Measurements from ENCODE around the gene CEP44.

CEP44 gene

GRCh38 chr4:174316954-174317353, 33.2 kb downstream of the CEP44 start:
- no CpG with 5 or more reads among the region's 2 CpGs for WGBS (ENCODE audit: extremely low coverage, insufficient coverage, insufficient read length)
- H3K27me3 ChIP-seq (ENCODE audit: insufficient read depth, low read length), result no peaks in the 10 kb centered on the region
- H2AK5ac ChIP-seq (ENCODE audit: low read length), result no peak overlapping the region
- H3K23ac ChIP-seq (ENCODE audit: low read length), result no peak overlapping the region
- H3K14ac ChIP-seq (ENCODE audit: low read length), result no peak overlapping the region
- no peak overlapping the region for H4K12ac ChIP-seq (ENCODE audit: low read depth, low read length)
- H3K4ac ChIP-seq (ENCODE audit: low read depth, low read length), result no peak overlapping the region
- H3K27ac ChIP-seq (ENCODE audit: low read depth, low read length), result no peak overlapping the region
- H3K9me3 ChIP-seq (ENCODE audit: insufficient read depth, low read depth, low read length), result no peaks in the 10 kb centered on the region
- H4K8ac ChIP-seq (ENCODE audit: low read depth, low read length), result no peak overlapping the region
- no peaks in the 10 kb centered on the region for H3K79me1 ChIP-seq (ENCODE audit: low read length)
- H3K79me2 ChIP-seq (ENCODE audit: control insufficient read depth, insufficient read depth, low read length, poor library complexity), result no peaks in the 10 kb centered on the region
- no peak for DNase-seq
- no peak overlapping the region for H4K91ac ChIP-seq (ENCODE audit: low read depth, low read length)
- H2AFZ ChIP-seq (ENCODE audit: insufficient read depth, low read length, poor library complexity), result no peak overlapping the region
- no peak overlapping the region for H3K4me2 ChIP-seq (ENCODE audit: low read length)
- no peak overlapping the region for H2BK120ac ChIP-seq (ENCODE audit: insufficient read depth, low read length, poor library complexity)
- H3K4me1 ChIP-seq (ENCODE audit: control insufficient read depth in 1 of 2, insufficient read depth in 2 of 2, low read length in 2 of 2), result no peaks in the 10 kb centered on the region
- no peak overlapping the region for H2BK12ac ChIP-seq (ENCODE audit: low read length)
- no peak overlapping the region for H3K4me3 ChIP-seq (ENCODE audit: low read depth, low read length)
- H3K18ac ChIP-seq (ENCODE audit: low read length), result no peak overlapping the region
- H2BK5ac ChIP-seq (ENCODE audit: low read depth, low read length, poor library complexity), result no peak overlapping the region
- H3K36me3 ChIP-seq (ENCODE audit: control insufficient read depth in 1 of 2, insufficient read depth in 2 of 2, low read length in 2 of 2), result peaks cover 2 to 3% of the 10 kb centered on the region in 2 experiments
- no peak overlapping the region for H3K9ac ChIP-seq (ENCODE audit: low read length)

DNA sequence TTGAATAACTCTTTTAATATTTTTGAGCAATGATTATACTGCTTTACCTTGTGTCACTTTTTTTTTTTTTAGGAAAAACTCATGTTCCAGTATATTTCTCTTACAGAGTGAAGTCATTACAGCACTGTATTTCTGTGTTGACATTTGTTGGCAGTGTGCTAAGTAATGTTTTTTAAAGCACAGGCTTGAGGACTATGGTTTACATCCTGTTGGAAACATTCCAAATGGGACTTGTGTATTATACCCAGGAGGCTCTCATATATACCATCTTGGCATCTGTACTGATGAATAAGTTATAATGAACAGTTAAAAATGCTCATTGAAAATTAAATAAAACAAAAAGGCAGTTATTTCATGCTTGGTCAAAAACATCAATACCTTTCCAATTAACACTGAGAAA, 33.8 kb downstream of the CEP44 start:
- no peak overlapping the region for H4K12ac ChIP-seq (ENCODE audit: low read depth, low read length)
- H3K9me3 ChIP-seq (ENCODE audit: insufficient read depth, low read depth, low read length), result no peaks in the 10 kb centered on the region
- no peak overlapping the region for H3K4me3 ChIP-seq (ENCODE audit: low read depth, low read length)
- no peaks in the 10 kb centered on the region for H3K4me1 ChIP-seq (ENCODE audit: control insufficient read depth in 1 of 2, insufficient read depth in 2 of 2, low read length in 2 of 2)
- no peaks in the 10 kb centered on the region for H3K79me1 ChIP-seq (ENCODE audit: low read length)
- peaks cover 0 to 3% of the 10 kb centered on the region in 2 experiments for H3K36me3 ChIP-seq (ENCODE audit: control insufficient read depth in 1 of 2, insufficient read depth in 2 of 2, low read length in 2 of 2)
- no peak overlapping the region for H2BK12ac ChIP-seq (ENCODE audit: low read length)
- H2AK5ac ChIP-seq (ENCODE audit: low read length), result no peak overlapping the region
- no peak overlapping the region for H3K9ac ChIP-seq (ENCODE audit: low read length)
- H2BK5ac ChIP-seq (ENCODE audit: low read depth, low read length, poor library complexity), result no peak overlapping the region
- no peak overlapping the region for H4K8ac ChIP-seq (ENCODE audit: low read depth, low read length)
- no peak for DNase-seq
- no peaks in the 10 kb centered on the region for H3K79me2 ChIP-seq (ENCODE audit: control insufficient read depth, insufficient read depth, low read length, poor library complexity)
- no peak overlapping the region for H2BK120ac ChIP-seq (ENCODE audit: insufficient read depth, low read length, poor library complexity)
- no peak overlapping the region for H3K4ac ChIP-seq (ENCODE audit: low read depth, low read length)
- no peaks in the 10 kb centered on the region for H3K27me3 ChIP-seq (ENCODE audit: insufficient read depth, low read length)
- no peak overlapping the region for H2AFZ ChIP-seq (ENCODE audit: insufficient read depth, low read length, poor library complexity)
- no peak overlapping the region for H3K23ac ChIP-seq (ENCODE audit: low read length)
- no peak overlapping the region for H3K14ac ChIP-seq (ENCODE audit: low read length)
- no peak overlapping the region for H4K91ac ChIP-seq (ENCODE audit: low read depth, low read length)
- no peak overlapping the region for H3K27ac ChIP-seq (ENCODE audit: low read depth, low read length)
- no peak overlapping the region for H3K4me2 ChIP-seq (ENCODE audit: low read length)
- no peak overlapping the region for H3K18ac ChIP-seq (ENCODE audit: low read length)

DNA sequence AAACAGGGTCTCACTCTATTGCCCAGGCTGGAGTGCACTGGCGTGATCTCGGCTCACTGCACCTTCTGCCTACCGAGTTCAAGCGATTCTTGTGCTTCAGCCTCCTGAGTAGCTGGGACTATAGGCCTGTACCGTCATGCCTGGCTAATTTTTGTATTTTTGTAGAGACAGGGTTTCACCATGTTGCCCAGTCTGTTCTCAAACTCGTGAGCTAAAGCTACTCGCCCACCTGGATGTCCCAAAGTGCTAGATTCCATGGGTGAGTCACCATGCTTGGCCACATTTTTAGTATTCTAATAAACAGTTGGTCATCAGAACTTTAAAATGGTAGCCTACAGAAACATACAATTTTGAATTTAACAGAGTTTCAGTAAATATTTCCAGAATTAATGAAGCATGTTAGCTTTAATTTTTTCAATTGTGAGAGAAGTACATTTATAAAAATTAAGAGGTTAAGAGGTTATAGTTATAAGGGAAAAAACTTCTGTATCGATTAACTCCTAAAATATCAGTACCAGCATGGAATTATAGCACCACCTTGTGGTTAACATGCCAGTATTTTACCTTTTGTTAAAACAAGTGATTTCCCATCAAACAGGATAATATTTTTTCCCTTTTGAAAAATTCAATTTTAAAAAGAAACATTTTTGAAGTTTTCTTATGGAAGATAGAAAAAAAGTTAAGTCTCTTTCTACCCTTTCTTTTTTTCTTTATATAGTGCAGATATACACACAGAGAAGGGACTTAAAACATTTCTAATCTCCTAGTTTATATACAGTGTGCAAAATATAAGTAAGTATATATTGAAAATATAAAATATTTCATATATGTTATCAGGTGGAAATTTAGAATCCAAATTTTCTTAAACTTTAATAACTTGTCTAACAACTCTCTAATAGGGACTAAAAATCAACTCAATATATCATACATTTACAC, 35.4 kb downstream of the CEP44 start:
- no peak overlapping the region for H2BK5ac ChIP-seq (ENCODE audit: low read depth, low read length, poor library complexity)
- no peak overlapping the region for H2BK12ac ChIP-seq (ENCODE audit: low read length)
- H3K79me2 ChIP-seq (ENCODE audit: control insufficient read depth, insufficient read depth, low read length, poor library complexity), result no peaks in the 10 kb centered on the region
- H3K27ac ChIP-seq (ENCODE audit: low read depth, low read length), result no peak overlapping the region
- H4K12ac ChIP-seq (ENCODE audit: low read depth, low read length), result no peak overlapping the region
- no peaks in the 10 kb centered on the region for H3K27me3 ChIP-seq (ENCODE audit: insufficient read depth, low read length)
- no peak overlapping the region for H3K14ac ChIP-seq (ENCODE audit: low read length)
- no peaks in the 10 kb centered on the region for H3K4me1 ChIP-seq (ENCODE audit: control insufficient read depth in 1 of 2, insufficient read depth in 2 of 2, low read length in 2 of 2)
- no peak overlapping the region for H4K91ac ChIP-seq (ENCODE audit: low read depth, low read length)
- H3K4me2 ChIP-seq (ENCODE audit: low read length), result no peak overlapping the region
- H2BK120ac ChIP-seq (ENCODE audit: insufficient read depth, low read length, poor library complexity), result no peak overlapping the region
- H3K23ac ChIP-seq (ENCODE audit: low read length), result no peak overlapping the region
- H3K79me1 ChIP-seq (ENCODE audit: low read length), result no peaks in the 10 kb centered on the region
- H2AK5ac ChIP-seq (ENCODE audit: low read length), result no peak overlapping the region
- H3K36me3 ChIP-seq (ENCODE audit: control insufficient read depth in 1 of 2, insufficient read depth in 2 of 2, low read length in 2 of 2), result peaks cover 0 to 3% of the 10 kb centered on the region in 2 experiments
- no peaks in the 10 kb centered on the region for H3K9me3 ChIP-seq (ENCODE audit: insufficient read depth, low read depth, low read length)
- no CpG with 5 or more reads among the region's 8 CpGs for WGBS (ENCODE audit: extremely low coverage, insufficient coverage, insufficient read length)
- H3K18ac ChIP-seq (ENCODE audit: low read length), result no peak overlapping the region
- no peak overlapping the region for H4K8ac ChIP-seq (ENCODE audit: low read depth, low read length)
- H2AFZ ChIP-seq (ENCODE audit: insufficient read depth, low read length, poor library complexity), result no peak overlapping the region
- no peak overlapping the region for H3K4me3 ChIP-seq (ENCODE audit: low read depth, low read length)
- H3K4ac ChIP-seq (ENCODE audit: low read depth, low read length), result peak overlapping the region; percentile 27
- DNase-seq, result peak; percentile 3 to 53
- no peak overlapping the region for H3K9ac ChIP-seq (ENCODE audit: low read length)

DNA sequence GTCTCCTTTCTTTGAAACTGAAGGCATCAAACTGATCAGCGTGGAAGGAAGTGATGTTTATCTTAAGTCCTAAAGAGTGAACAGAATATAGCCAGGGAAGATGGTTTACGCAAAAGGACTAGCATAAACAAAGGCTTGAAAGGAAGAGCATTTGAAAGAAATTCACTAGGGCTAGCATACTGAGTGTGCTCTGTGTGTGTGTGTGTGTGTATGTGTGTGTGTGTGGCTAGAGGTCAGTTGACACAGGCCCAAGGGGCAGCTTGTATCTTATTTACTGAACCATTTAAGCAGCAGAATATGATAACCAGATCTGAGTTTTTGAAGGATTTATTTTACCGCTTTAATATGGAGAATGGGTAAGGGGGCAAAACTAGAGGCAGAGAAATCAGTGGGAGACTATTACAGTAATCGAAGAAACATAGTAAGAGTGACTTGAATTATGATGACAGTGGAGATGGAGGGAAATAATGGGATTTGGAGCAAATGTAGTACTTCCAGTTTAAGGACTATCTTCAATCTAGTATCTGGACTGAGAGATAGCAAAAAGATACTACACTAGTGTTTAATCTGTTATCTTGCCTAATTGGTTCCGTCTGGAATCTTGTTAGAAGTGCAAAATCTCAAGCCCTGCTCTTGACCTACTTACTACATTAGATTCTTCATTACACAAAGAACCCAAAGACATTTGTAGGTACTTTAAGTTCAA, 36.9 kb downstream of the CEP44 start:
- Histone ChIP-seq H3K27ac (ENCODE audit: low read depth, low read length) (no peak overlapping the region), H3K9ac (ENCODE audit: low read length) (no peak overlapping the region), H3K4me2 (ENCODE audit: low read length) (no peak overlapping the region), H2AFZ (ENCODE audit: insufficient read depth, low read length, poor library complexity) (no peak overlapping the region), H2BK120ac (ENCODE audit: insufficient read depth, low read length, poor library complexity) (no peak overlapping the region), H3K14ac (ENCODE audit: low read length) (no peak overlapping the region), H2AK5ac (ENCODE audit: low read length) (no peak overlapping the region), H4K8ac (ENCODE audit: low read depth, low read length) (no peak overlapping the region), H3K79me1 (ENCODE audit: low read length) (no peaks in the 10 kb centered on the region), H3K9me3 (ENCODE audit: insufficient read depth, low read depth, low read length) (no peaks in the 10 kb centered on the region), H3K27me3 (ENCODE audit: insufficient read depth, low read length) (no peaks in the 10 kb centered on the region), H3K4ac (ENCODE audit: low read depth, low read length) (no peak overlapping the region), H3K4me1 (ENCODE audit: control insufficient read depth in 1 of 2, insufficient read depth in 2 of 2, low read length in 2 of 2) (no peaks in the 10 kb centered on the region), H2BK5ac (ENCODE audit: low read depth, low read length, poor library complexity) (no peak overlapping the region), H3K18ac (ENCODE audit: low read length) (no peak overlapping the region), H3K4me3 (ENCODE audit: low read depth, low read length) (no peak overlapping the region), H3K36me3 (ENCODE audit: control insufficient read depth in 1 of 2, insufficient read depth in 2 of 2, low read length in 2 of 2) (peaks cover 0 to 3% of the 10 kb centered on the region in 2 experiments), H3K23ac (ENCODE audit: low read length) (no peak overlapping the region), H4K12ac (ENCODE audit: low read depth, low read length) (no peak overlapping the region), H4K91ac (ENCODE audit: low read depth, low read length) (no peak overlapping the region), H3K79me2 (ENCODE audit: control insufficient read depth, insufficient read depth, low read length, poor library complexity) (no peaks in the 10 kb centered on the region), H2BK12ac (ENCODE audit: low read length) (no peak overlapping the region)
- DNase-seq, result no peak
- whole genome bisulfite sequencing (ENCODE audit: extremely low coverage, insufficient coverage, insufficient read length), result no CpG with 5 or more reads among the region's 5 CpGs

Data from trophoblast cell (in vitro differentiated cells and primary cell).